H4 (cell line): Measurements from ENCODE around the gene CDH13. TPM values are rescaled to one million over a fixed set of nuclear protein-coding genes. Genes with fewer than 3 reads are reported as not detected.

ENCODE experiments used
- DNase-seq: peaks from one replicate; pipeline ENCODE4 v3.0.0-alpha.2; 2015; ENCODE audit warnings: low spot score
- total RNA-seq: library from RNA; depleted of rRNA; stranded (reverse); fragments of >200 nt; shearing (Covaris generic); gene quantifications from 2 replicates; pipeline ENCODE4 v1.2.3, GENCODE V29; 2014

Gene CDH13
- total RNA-seq, 1 experiment from 2014 or later: not detected

GRCh38 chr16:83743241-83743640 lies 1116.5 kb downstream of the CDH13 start:
- DNase-seq: no peak

- DNase-seq: no peak
Observed at GRCh38 chr16:83743720-83744119, 1117.0 kb downstream of the CDH13 start.

GRCh38 chr16:83744441-83744981 lies 1117.7 kb downstream of the CDH13 start:
- DNase-seq: peak; percentile 13

- no peak for DNase-seq
Observed at GRCh38 chr16:83746611-83747010, 1119.8 kb downstream of the CDH13 start.

- no peak for DNase-seq
Observed at GRCh38 chr16:83747936-83748335, 1121.2 kb downstream of the CDH13 start.

GRCh38 chr16:83755391-83755790 lies 1128.6 kb downstream of the CDH13 start:
- DNase-seq: no peak

GRCh38 chr16:83762141-83762991 lies 1135.6 kb downstream of the CDH13 start:
- no peak for DNase-seq

GRCh38 chr16:83762992-83763358 lies 1136.2 kb downstream of the CDH13 start:
- DNase-seq: no peak

- no peak for DNase-seq
Observed at GRCh38 chr16:83768986-83769385, 1142.2 kb downstream of the CDH13 start.

- no peak for DNase-seq
Observed at GRCh38 chr16:83769397-83770008, 1142.7 kb downstream of the CDH13 start.

- no peak for DNase-seq
Observed at GRCh38 chr16:83771306-83771942, 1144.7 kb downstream of the CDH13 start.

GRCh38 chr16:83772806-83773205 lies 1146.0 kb downstream of the CDH13 start:
- DNase-seq: no peak

GRCh38 chr16:83774066-83774465 lies 1147.3 kb downstream of the CDH13 start:
- DNase-seq: no peak

- no peak for DNase-seq
Observed at GRCh38 chr16:83776944-83777343, 1150.2 kb downstream of the CDH13 start.

GRCh38 chr16:83779886-83780285 lies 1153.1 kb downstream of the CDH13 start:
- no peak for DNase-seq

GRCh38 chr16:83785455-83785854 lies 1158.7 kb downstream of the CDH13 start:
- no peak for DNase-seq

- no peak for DNase-seq
Observed at GRCh38 chr16:83789642-83790401, 1163.1 kb downstream of the CDH13 start.

- DNase-seq: no peak
Observed at GRCh38 chr16:83791916-83792315, 1165.1 kb downstream of the CDH13 start.

- DNase-seq: no peak
Observed at GRCh38 chr16:83792391-83792790, 1165.6 kb downstream of the CDH13 start.

GRCh38 chr16:83793179-83793578 lies 1166.4 kb downstream of the CDH13 start:
- no peak for DNase-seq

GRCh38 chr16:83794860-83795554 lies 1168.2 kb downstream of the CDH13 start:
- no peak for DNase-seq
